ENCODE data around the gene ADAMTS14. TPM values are rescaled to one million over a fixed set of nuclear protein-coding genes. Genes with fewer than 3 reads are reported as not detected.

ADAMTS14 gene
- total RNA-seq, 1 donor from 2014 or later, result 4.1 TPM

DNA sequence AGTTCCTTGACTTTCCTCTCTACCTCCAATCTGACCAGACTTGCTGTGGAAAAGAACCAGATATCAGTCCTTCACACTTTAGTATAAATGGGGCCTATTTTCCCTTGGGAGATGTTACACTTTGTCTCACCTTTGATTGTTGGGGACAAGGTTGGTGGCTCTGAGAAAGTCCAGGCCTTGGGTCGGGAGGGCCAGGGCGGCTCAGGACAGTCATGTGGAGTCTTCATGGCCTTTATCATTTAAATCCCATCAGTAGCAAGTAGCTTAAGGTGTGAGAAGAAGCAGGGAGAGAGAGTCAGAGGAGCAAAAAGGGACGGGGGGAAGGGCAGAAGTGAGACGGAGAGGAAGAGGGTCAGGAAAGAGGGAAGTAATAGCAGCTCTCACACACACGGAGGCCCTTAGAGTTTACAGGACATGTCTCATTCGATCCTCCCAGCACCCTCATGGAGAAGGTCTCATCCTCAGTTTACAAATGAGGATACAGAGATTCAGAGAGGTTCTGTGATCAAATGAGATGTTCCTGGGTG is 72.4 kb downstream of the ADAMTS14 start:
- Mint-ChIP-seq H3K27me3 (ENCODE audit: low read depth) (no peaks in the 10 kb centered on the region), H3K4me3 (no peak overlapping the region), H3K36me3 (no peaks in the 10 kb centered on the region), H3K27ac (no peak overlapping the region), H3K9me3 (peaks cover 3% of the 10 kb centered on the region), H3K4me1 (peaks cover 10% of the 10 kb centered on the region)
- no peak for DNase-seq (ENCODE audit: low spot score in 2 of 2, unreplicated experiment in 2 of 2)
- TF ChIP-seq CTCF (IDR thresholded peaks at IDR 0.05; ENCODE audit: unreplicated experiment), result no peak

DNA sequence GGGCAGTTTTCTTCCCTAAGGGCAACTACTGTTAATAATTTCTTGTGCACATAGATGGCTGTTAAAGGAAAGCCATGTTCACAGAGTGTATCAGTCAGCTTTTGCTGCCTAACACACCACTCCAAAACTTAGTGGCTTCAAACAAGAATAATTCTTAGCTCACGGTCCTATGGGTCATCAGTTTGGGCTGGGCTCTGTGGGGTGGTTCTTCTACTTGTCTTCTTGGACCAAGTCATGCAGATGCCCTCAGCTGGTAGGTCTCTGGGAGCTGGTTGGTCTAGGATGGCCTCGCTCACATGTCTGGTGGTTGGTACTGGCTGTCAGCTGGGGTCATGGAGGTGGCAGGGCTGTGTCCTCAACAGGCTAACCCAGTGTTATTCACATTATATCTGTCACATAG is 73.2 kb downstream of the ADAMTS14 start:
- H3K4me1 Mint-ChIP-seq, result peaks cover 6% of the 10 kb centered on the region
- no peaks in the 10 kb centered on the region for H3K36me3 Mint-ChIP-seq
- no peak overlapping the region for H3K4me3 Mint-ChIP-seq
- H3K27ac Mint-ChIP-seq, result no peak overlapping the region
- TF ChIP-seq CTCF (IDR thresholded peaks at IDR 0.05; ENCODE audit: unreplicated experiment), result no peak
- H3K27me3 Mint-ChIP-seq (ENCODE audit: low read depth), result no peaks in the 10 kb centered on the region
- DNase-seq (ENCODE audit: low spot score in 2 of 2, unreplicated experiment in 2 of 2), result no peak
- H3K9me3 Mint-ChIP-seq, result peaks cover 5% of the 10 kb centered on the region

DNA sequence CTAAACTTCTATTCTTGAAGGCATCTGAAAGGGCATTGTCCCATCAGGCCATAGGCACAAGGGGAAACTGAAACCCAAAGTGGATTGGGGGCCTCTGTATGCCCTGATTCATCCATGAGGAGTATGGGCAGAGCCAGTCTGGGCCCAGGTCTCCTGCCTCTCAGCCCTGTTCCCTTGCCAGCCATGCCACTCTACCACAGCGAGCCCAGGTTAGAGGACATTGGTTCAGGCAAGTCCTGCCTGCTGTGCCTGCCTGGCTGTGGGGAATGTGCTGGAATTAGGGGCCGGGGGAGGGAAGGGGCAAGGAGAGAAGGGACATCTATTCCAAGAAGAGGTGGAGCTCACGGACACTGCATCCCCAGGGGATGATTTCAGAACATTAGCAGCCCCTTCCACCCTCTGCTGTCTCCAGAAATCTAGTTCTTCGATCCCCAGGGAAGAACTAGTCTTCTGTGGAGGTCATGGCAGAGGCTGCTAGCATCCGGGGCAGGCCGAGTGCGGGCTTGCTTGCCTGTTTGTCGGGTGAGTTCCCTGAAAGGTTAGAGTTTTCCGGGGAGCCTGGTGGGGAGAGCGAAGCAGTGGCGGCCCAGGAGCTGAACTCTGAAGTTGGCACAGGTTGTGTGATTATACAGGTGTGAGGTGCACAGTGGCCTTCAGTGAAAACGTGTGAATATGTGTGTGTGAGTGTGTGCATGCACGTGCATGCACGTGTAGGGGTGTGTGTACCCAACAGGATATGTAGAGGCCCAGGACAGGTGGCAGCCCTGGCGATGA is 75.1 kb downstream of the ADAMTS14 start:
- H3K27ac Mint-ChIP-seq, result no peak overlapping the region
- peaks cover 8% of the 10 kb centered on the region for H3K9me3 Mint-ChIP-seq
- DNase-seq (ENCODE audit: low spot score in 2 of 2, unreplicated experiment in 2 of 2), result no peak
- TF ChIP-seq CTCF (IDR thresholded peaks at IDR 0.05; ENCODE audit: unreplicated experiment), result no peak
- H3K4me1 Mint-ChIP-seq, result peaks cover 3% of the 10 kb centered on the region
- no peaks in the 10 kb centered on the region for H3K36me3 Mint-ChIP-seq
- H3K4me3 Mint-ChIP-seq, result no peak overlapping the region
- no peaks in the 10 kb centered on the region for H3K27me3 Mint-ChIP-seq (ENCODE audit: low read depth)

- H3K27me3 Mint-ChIP-seq (ENCODE audit: low read depth), result no peaks in the 10 kb centered on the region
- H3K9me3 Mint-ChIP-seq, result peaks cover 8% of the 10 kb centered on the region
- no peak for TF ChIP-seq CTCF (IDR thresholded peaks at IDR 0.05; ENCODE audit: unreplicated experiment)
- no peaks in the 10 kb centered on the region for H3K4me1 Mint-ChIP-seq
- no peak overlapping the region for H3K4me3 Mint-ChIP-seq
- no peaks in the 10 kb centered on the region for H3K36me3 Mint-ChIP-seq
- H3K27ac Mint-ChIP-seq, result no peak overlapping the region
- DNase-seq (ENCODE audit: low spot score in 2 of 2, unreplicated experiment in 2 of 2), result no peak
Observed at GRCh38 chr10:70748305-70748704, 76.0 kb downstream of the ADAMTS14 start.

DNA sequence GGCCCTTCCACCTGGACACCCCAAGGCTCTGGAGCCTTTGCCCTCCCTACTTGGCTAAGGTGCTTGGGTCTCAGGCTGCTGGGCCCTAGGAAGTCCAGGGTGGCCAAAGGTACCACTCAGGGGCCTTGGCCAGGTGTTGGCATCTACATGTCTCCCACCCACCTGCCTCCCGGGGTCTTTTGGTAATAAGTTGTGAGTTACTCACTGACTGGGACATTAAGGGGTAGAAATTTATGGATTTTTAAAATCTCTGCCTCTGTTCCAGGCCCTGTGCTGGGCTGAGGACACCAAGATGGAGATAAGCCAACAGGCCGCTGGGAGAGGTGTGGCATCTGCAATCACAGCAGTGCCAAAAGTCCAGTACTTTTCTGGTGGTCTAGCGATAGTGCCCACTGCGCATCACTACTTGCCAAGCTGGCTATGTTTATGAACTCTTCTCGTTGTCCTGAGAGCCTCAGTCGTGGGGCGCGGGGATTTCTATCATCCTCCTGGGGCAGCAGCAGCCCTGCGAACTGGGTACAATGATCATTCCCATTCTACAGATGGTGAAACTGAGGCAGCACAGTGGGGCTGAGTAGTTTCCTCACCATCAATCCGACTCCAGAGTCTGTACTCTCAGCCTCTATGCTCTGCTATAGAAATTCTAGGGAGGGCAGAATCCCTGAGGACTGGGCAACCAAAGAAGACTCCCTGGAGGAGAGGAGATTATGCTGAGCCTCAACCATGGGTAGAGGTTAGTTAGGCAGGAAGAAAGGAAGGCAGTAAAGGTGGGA is 76.7 kb downstream of the ADAMTS14 start:
- Mint-ChIP-seq H3K36me3 (no peaks in the 10 kb centered on the region), H3K9me3 (peaks cover 8% of the 10 kb centered on the region), H3K4me1 (peaks cover under 1% of the 10 kb centered on the region), H3K27ac (no peak overlapping the region), H3K27me3 (ENCODE audit: low read depth) (no peaks in the 10 kb centered on the region), H3K4me3 (no peak overlapping the region)
- TF ChIP-seq CTCF (IDR thresholded peaks at IDR 0.05; ENCODE audit: unreplicated experiment), result no peak
- DNase-seq (ENCODE audit: low spot score in 2 of 2, unreplicated experiment in 2 of 2), result no peak
